G401.6 (cell line): ENCODE data around the gene PNKP.

Source experiments
- FAIRE-seq: peaks from 2 replicates; lab custom pipeline; 2012; peaks lifted over from hg19 to GRCh38; lab: Jason Lieb, UNC

Gene PNKP

DNA sequence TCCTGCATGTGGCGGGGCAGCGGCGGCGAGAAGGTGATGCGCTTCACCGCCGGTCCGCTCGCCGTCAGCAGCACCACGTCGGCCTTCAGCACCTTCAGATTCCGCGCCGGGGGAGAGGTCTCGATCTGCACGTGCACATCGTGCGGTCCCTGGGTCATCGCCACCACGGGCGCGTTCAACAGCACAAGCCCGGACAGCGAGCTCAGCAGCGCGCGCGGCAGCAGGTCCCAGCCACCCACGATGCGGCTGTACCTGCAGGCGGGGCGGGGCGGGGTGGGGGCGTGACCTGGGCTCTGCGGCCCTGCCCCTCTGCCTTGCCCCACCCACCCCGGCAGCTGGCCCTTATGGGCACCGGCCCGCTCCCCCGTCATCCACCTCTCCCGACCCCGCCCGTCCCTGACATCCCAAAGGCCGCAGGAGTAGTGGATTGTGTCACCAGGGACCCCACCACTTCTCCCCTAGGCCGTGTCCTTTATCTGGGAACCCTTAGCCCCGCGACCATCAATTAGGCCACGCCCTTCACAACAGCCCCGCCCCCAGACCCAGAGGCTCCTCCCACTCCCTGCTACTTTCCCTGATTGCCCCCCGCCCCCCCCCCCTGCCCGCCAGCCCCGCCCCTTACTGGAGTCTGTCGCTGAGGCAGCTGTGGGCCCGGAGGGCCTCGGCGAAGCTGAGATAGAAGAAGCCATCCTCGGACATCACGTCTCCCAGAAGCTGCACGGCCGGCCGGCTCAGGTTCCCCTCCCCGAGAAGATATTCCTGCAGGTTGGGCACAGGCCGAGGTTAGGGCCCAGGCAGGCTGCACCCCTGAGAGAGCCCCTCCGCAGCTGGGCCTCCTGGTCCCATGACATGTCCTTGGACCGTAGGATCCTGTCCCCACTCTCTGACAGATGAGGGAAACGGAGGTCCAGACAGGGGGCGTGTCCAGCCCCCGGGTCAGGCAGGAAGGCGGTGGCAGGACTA, 23.3 kb upstream of the PNKP start:
- no peak for FAIRE-seq

DNA sequence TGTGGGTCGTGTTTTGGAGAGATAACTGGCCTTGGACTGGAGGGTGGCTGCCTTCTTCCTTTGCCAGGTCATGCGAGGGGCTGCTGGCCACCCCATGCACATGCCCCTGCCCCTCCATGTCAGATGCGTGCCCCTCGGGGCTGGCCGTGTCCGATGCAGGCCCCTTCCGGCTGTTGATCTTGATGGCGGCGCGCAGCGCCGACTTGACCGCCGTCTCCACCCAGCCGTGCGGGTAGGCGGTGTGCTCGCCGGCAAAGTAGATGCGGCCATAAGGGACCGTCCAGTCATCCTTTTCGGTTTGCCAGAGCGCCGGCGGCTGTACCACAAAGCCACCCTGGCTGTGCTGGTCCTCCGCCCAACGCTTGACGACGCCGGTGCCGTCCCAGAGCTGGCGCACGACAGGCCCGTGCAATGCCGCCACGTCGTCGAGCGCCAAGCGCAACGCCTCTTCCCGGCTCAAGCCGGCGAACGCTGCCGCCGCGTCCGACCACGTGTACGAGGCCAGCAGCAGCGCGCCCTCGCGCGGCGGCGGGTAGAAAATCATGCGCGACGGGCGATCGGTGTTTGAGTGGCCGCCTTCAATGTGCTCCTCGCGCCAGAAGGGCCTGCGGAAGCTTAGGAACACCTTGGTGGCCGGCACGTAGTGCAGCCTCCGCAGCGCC, 22.4 kb upstream of the PNKP start:
- no peak for FAIRE-seq

DNA sequence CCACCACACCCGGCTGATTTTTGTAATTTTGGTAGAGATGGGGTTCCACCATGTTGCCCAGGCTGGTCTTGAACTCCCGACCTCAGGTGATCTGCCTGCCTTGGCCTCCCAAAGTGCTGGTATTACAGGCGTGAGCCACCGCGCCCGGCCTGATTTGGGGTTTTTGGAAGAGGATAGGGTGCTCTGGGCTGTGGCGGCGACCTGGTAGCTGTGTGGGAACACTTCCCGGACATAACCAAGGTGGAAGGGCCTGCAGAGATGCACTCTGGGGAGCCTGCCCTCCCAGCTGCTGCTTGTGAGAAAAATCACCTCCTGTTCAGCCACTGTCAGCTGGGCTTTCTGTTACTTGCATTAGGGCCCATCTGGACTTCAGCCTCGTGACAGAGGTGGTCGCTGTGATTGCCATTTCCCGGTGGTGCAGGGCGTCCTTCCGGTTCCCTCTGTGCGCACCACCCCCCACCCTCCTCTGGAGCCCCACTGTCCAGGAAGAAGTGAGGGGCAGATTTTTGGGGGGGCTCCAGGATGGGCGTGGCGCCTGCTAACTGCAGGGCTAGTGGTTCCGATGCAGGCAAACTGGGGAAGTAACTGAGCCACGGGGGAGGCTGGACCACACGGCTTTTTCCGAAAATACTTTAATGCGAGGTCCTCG, 21.8 kb upstream of the PNKP start:
- FAIRE-seq = no peak

DNA sequence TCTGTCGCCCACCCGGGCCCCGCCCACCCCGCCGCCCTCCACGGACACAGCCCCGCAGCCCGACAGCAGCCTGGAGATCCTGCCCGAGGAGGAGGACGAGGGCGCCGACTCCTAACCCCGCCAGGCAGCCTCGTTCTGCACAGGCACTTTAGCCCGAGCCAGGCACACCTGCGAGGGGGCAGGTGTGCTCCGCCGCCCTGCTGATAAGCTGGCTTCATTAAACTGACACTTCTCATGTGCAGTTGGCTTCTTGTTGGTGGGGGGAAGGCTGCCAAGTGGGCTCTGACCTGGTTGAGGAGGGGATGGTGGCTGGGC, 21.1 kb upstream of the PNKP start:
- no peak for FAIRE-seq

DNA sequence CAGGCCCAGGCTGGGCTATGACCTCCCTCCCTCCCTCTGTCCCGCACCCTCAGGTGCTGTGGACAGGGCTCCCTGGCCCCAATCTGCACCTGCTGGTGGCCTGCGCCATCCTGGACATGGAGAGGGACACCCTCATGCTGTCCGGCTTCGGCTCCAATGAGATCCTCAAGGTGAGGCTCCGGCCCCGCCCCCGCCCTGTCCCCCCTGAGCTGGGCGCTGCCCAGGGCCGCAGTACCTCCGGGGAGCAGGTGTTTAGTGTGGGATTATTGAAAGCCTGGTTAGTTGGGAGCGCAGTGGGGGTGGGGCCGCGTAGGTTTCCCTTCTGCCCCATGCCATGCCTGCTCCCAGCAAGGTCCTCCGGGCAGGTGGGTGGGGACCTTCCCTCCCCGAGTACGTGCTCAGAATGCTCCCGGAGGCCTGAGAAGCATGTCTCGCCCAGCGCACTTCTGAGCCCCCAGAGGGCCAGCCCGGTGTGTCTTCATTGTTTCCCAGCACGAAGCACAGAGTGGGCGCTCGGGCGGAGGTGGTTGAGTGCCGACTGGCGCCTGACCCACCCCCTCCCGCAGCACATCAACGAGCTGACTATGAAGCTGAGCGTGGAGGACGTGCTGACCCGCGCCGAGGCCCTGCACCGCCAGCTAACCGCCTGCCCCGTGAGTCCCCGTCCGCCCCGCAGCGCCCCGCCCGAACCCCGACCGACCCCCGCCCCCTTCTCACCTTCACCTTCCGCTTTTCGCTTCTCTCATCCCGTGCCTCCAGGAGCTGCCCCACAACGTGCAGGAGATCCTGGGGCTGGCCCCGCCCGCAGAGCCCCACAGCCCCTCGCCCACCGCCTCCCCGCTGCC, 20.5 kb upstream of the PNKP start:
- FAIRE-seq = no peak

DNA sequence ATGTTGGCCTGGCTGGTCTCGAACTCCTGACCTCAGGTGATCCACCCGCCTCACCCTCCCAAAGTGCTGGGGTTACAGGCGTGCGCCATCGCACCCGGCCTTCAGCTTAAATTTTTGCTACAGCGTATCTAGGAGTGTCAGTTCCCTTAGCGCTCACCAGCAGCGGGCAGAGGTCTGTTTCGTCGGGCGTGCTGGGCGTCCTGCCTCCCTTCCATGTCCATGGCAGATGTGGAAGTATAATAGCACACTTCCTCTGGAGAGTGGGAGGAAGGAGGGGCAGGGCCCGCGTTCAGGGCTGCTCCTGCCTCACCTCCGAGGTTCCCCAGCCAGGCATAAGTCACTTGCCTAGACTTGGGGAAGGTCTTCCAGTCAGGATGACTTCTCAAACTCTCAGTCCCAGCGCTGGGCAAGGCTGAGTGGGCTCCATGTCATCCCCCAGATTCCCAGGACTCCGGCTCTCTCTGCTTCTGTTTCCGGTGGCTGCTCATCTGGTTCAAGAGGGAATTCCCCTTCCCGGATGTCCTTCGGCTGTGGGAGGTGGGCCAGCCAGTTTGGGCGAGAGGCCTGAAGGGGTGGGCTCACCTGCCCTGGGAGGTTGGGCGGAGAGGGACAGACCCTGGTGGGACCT, 19.8 kb upstream of the PNKP start:
- FAIRE-seq = no peak

DNA sequence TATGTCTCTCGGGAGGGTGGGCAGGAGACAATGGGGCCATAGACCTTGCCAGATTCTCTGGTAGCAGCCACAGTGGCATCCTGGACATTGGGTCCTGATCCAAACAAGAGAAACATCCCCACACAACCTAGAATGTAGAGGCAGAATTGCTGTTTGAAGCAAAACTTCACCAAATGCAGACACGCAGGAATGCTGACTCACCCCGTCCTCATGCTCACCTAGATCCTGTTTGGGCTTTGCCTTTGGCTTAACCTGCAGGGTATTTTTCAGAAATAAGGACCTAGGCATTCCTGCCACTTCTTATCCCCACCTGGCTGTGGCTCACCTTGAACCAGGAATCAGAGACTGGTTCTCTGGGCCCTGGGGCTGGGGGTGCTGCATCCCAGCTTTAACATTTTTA, 17.4 kb upstream of the PNKP start:
- no peak for FAIRE-seq

DNA sequence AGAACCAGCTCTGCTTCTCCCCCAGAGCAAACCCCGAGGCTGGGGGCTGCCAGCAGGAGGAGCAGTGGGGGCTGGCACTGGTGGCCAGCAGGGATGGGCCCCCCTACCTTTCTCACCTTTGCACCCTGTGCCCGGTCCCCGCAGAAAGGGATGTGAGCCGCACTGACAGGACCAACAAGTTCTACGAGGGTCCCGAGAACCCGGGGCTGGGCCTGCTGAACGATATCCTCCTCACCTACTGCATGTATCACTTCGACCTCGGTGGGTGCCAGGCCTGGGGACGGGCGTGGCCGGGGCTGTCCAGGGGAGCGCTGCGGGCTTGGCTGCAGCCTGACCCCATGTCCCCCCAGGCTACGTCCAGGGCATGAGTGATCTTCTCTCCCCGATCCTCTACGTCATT, 16.7 kb upstream of the PNKP start:
- FAIRE-seq = no peak

DNA sequence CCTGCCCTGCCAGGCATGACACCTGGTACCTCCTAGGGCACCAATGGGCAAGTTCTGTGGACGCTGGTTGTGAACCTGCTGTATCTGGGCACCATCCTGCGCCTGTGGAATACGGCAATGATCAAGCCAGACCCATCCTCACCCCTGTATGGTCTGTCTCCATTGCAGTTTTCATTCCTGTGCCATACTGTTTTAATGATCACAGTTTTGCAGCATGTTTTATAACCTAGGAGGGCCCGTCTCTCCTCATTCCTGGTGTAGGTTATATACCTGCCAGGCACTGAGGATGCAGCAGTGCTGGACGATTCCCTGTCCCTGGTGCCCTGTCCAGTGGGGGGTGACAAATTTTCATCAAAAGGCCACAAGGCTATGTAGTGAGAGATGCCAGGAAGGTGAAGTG, 15.7 kb upstream of the PNKP start:
- FAIRE-seq = no peak

DNA sequence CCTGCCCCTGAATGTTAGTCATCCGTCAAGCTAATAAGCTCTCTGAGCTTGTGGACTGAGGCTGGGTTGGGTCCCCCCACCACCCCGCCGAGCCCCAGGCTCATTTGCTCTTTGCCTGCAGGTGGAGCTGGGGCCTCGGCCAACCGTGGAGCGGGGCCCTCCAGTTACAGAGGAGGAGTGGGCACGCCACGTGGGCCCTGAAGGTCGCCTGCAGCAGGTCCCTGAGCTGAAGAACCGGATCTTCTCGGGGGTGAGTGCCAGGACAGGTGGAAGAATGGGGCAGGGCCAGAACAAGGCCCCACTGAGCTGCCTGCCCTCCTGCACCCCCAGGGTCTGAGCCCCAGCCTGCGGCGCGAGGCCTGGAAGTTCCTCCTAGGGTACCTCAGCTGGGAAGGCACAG, 15.3 kb upstream of the PNKP start:
- FAIRE-seq = no peak

DNA sequence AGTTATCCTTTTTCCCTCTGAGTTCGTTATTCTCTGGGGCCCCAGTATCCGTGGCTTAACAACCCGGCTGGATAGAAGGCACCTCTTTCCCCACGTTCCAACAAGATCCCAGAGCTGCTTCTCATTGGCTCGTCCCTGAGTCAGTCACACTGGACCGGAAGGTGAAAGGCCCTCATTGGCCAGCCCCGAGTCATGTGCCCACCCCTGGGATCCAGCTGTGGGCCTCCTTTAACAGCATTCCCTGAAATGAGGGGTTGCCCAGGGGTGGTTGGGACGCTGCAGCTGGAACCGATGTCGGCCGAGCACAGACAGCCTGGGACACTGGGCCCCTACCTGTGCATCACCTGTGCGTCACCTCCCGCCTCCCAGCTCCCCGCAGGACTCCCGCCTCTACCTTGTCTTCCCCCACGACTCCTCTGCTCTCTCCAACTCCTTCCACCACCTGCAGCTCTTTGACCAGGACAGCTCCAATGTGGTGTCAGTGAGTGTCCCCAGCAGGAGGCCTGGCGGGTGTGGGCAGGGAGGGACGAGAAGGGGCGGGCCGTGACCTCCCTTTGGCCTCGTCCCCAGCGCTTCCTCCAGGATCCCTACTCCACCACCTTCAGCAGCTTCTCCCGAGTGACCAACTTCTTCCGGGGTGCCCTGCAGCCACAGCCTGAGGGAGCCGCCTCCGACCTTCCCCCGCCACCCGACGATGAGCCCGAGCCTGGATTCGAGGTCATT, 14.5 kb upstream of the PNKP start:
- no peak for FAIRE-seq

DNA sequence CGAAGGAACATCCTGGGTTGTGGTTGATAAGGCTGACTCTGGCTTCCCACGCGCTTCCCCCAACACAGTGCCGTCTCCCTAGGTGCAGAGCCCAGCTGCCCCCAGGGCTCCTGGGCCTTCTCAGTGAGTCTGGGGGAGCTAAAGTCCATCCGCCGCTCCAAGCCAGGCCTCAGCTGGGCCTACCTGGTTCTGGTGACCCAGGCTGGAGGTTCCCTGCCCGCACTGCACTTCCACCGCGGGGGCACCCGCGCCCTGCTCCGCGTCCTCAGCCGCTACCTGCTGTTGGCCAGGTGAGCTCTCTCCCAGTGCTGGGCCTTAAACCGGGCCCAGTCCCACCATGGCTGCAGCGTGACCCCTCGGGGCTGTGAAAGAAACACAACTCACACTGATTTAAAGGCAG, 13.8 kb upstream of the PNKP start:
- no peak for FAIRE-seq

DNA sequence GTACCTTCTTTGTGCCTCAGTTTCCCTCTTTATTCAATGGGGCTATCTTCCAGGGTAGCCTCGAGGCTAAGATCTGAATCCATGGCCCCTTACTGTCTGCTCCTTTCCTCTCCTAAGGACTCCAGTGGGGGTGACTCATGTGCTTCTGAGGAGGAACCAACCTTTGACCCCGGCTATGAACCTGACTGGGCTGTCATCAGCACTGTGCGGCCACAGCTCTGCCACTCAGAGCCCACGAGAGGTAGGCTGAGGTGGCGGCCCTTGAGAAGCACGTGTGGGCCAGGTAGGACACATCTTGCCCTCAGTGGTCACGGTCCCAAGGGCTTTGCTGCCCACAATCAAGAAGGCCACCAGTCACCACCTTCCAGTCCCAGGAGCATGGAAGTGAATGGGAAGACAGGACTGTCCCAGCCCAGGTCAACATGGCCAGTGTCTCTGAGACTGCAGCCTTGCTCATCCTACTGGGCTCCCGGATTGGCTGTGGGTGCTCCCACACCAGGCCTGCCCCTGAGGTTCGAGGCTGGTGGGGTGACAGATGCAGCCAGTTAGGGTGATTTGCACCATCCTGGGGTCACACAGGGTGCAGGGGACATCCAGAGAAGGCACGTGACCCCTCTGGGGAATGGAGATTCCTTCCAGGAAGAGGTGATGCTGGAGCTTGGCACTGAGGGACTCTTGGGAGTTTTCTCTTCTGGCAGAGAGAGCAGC, 12.9 kb upstream of the PNKP start:
- no peak for FAIRE-seq

DNA sequence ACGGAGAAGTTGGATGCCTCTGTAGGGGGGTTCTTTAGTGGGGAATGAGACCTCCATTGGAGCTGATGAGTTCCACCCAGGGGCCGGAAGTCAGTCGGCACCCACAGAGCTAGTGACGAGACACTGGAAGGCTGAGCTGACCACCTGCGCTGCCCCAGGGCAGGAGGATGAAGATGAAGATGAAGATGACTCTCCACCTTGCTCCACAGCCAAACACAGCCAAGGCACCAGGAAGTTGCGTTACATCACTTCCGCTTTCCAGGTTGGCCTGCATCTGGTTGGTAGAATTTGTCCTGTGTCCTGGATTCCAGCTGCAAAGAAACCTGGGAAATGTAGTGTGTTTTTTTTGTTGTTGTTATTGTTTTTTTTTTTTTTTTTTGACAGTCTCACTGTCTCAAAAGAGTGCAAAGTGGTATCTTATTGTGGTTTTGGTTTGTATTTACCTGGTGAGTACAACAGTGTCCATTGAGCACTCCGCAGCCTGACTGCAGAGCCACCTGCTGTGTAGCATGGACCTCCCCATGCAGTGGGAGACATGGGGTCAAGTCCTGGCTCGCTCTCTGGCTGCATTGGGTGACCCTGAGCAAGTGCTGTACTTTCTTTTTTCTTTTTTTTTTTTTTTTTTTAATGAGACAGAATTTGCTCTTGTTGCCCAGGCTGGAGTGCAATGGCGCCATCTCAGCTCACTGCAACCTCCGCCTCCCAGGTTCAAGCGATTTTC, 12.0 kb upstream of the PNKP start:
- peak; percentile 25 for FAIRE-seq

DNA sequence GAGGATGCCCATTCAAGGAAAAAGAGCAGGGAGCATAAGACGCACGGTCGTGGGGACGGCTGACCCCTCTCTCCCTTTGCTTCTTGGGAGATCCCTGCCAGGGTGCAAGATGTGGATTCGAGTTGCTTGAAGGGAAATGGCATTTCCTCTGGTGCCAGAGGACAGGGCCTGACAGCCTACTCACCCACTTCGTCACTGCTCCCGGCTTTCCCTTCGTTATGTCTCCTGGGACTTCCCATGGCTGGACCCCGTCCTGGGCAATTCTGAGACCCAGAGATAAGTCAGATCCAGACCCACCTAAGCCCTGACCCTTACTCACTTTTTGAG, 11.3 kb upstream of the PNKP start:
- no peak for FAIRE-seq

DNA sequence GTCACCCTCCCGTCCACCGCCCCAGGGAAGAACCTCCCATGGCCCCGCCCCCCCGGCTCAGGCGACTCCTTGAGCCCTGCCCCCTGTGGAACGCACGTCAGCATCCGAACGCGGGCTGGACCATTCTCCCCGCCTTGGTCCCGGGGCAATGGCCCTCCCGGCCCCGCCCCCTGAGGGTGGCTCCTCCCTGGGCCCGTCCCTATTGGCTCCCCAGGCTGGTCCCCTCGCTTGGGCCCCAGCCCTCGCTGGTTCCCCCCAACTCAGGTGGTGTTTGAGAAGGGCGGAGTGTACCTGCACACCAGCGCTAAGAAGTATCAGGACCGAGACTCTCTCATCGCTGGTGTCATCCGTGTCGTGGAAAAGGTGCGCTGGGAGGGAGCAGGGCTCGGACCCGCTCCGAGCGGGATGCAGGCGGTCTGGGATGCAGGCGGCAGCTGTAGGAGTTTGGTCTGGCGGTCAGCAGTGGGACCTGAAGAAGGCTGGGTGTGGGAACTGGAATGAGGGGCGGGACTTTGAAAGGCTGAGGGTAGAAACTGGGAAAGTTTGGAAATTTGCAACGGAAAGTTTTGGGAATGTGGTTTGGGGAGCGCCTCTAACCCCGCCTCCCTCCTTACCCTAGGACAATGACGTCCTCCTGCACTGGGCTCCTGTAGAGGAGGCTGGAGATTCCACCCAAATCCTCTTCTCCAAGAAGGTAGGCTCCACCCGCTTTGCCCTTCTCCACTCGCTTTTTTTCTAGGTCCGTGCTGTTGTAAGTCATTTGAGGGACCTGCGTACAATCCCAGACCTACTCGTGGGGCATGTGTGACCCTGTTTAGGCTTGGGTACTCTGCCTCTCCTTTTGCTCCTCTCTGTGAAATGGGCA, 10.7 kb upstream of the PNKP start:
- peak; percentile 82 for FAIRE-seq

DNA sequence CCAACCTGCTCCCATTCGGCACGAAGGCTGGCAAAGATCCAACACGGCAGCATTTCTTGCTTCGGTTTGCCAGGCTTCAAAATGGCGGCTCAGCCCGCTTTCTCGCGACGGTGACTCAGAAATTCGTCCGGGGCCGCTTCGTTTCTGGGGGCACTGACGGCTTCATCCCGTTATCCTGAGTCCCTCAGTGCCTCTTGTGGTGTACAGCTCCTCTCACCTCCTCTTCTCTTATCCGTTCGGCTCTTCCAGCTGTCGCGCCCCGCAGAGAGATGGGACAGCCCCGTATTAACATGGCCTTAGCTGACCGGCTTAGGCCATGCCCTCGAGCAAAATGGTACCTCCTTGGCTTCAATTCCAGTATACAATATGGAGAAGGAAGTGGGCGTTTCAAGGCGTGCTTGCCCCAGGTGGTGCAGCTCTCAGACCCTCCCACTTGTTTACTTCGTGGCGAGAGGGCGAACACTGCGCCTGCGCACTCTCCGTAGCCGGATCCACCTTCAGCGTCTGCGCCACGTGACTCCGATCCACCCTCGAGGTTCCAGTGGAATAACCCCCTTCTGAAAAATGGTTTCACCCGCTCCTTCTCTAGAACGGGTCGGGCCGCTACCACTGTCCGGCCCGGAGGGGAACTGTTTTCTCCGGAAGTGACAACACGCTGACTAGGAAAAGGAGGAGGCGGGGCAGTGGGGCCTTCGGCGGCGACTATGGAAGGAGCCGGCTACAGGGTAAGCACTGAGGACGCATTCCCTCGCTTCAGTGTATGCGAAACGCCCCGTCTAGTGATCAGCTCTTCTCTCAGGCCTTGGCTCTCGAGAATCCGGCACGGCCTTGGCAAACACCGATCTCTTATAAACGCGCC, 9.9 kb upstream of the PNKP start, which contains the start of the genes AKT1S1 and TBC1D17:
Gene AKT1S1 (minus strand): TSS at position 336 of the 859 bp plus-strand sequence. CDS start 4,060 bp downstream, outside the sequence.
Gene TBC1D17 (plus strand): TSS at position 683 of the 859 bp plus-strand sequence. CDS start 22 bp downstream, at position 705.
- FAIRE-seq = peak; percentile 99
